ENCODE results near the gene UIMC1. TPM values are rescaled to one million over a fixed set of nuclear protein-coding genes. Genes with fewer than 3 reads are reported as not detected.
"Not testable (repeated sequence)": the region's sequence is repeated elsewhere in the genome, so short reads cannot be mapped to it uniquely, and the experiment has no call there.

UIMC1 gene
- total RNA-seq, 4 donors from 2014 or later, result 34.7 to 51.1 (median 48.9) TPM

DNA sequence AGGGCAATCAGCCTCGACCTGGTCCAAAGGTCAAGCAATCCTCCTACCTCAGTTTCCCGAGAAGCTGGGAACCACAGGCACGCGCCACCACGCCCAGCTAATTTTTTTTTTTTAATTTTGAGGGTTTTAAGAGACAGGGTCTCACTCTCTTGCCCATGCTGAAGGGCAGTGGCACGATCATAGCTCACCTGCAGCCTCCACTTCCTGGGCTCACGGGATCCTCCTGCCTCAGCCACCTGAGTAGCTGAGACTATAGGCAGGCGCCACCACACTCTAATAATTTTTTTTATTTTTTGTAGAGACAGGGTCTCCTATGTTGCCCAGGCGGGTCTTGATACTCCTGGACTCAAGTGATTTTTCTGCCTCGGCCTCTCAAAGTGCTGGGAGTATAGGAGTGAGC lies 1.6 kb downstream of the UIMC1 start:
- Histone ChIP-seq H3K27ac (replicated peaks in 1 of 4) (peak overlapping the region; percentile 96 to 99 (median 96)), H3K27me3 (no peaks in the 10 kb centered on the region), H3K4me1 (peaks cover 19 to 36% (median 35%) of the 10 kb centered on the region in 4 donors), H3K9me3 (no peaks in the 10 kb centered on the region), H3K36me3 (no peaks in the 10 kb centered on the region), H3K4me3 (peak overlapping the region in 3 of 4 donors; percentile 88 to 99 (median 93))
- TF ChIP-seq POLR2AphosphoS5 (IDR thresholded peaks at IDR 0.05), result no peak
- TF ChIP-seq EP300 (IDR thresholded peaks at IDR 0.05), result no peak
- TF ChIP-seq POLR2A (IDR thresholded peaks at IDR 0.05; ENCODE audit: low read depth), result no peak
- TF ChIP-seq, protein P1, sequence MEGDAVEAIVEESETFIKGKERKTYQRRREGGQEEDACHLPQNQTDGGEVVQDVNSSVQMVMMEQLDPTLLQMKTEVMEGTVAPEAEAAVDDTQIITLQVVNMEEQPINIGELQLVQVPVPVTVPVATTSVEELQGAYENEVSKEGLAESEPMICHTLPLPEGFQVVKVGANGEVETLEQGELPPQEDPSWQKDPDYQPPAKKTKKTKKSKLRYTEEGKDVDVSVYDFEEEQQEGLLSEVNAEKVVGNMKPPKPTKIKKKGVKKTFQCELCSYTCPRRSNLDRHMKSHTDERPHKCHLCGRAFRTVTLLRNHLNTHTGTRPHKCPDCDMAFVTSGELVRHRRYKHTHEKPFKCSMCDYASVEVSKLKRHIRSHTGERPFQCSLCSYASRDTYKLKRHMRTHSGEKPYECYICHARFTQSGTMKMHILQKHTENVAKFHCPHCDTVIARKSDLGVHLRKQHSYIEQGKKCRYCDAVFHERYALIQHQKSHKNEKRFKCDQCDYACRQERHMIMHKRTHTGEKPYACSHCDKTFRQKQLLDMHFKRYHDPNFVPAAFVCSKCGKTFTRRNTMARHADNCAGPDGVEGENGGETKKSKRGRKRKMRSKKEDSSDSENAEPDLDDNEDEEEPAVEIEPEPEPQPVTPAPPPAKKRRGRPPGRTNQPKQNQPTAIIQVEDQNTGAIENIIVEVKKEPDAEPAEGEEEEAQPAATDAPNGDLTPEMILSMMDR (IDR thresholded peaks at IDR 0.05), result no peak
- DNase-seq (ENCODE audit: extremely low spot score), result no peak
- 94% methylated on average over 10 of the region's 10 CpGs for WGBS
- intact Hi-C loops (cut with DNase I), result no loop called here

GRCh38 chr5:177003649-177004048 lies 2.9 kb downstream of the UIMC1 start:
- WGBS, result 70% methylated on average over 5 of the region's 5 CpGs
- H3K4me3 ChIP-seq, result no peak overlapping the region
- H3K4me1 ChIP-seq, result peaks cover 19 to 39% (median 35%) of the 10 kb centered on the region in 4 donors
- no peaks in the 10 kb centered on the region for H3K27me3 ChIP-seq
- no peaks in the 10 kb centered on the region for H3K9me3 ChIP-seq
- DNase-seq (ENCODE audit: extremely low spot score), result no peak
- peaks cover 0 to 2% (median 0%) of the 10 kb centered on the region in 4 donors for H3K36me3 ChIP-seq
- TF ChIP-seq, protein P1 (IDR thresholded peaks at IDR 0.05), result no peak
- no peak for TF ChIP-seq EP300 (IDR thresholded peaks at IDR 0.05)
- TF ChIP-seq POLR2AphosphoS5 (IDR thresholded peaks at IDR 0.05), result no peak
- no peak overlapping the region for H3K27ac ChIP-seq (replicated peaks in 1 of 4)
- intact Hi-C loops (cut with DNase I), result no loop called here

- peaks cover 21 to 49% (median 41%) of the 10 kb centered on the region in 4 donors for H3K4me1 ChIP-seq
- H3K4me3 ChIP-seq; DNase-seq (ENCODE audit: extremely low spot score); H3K27ac ChIP-seq (replicated peaks in 1 of 4); H3K27me3 ChIP-seq; H3K36me3 ChIP-seq; intact Hi-C loops (cut with DNase I); H3K9me3 ChIP-seq: not testable (repeated sequence)
Measured at GRCh38 chr5:176999526-176999925, 7.1 kb downstream of the UIMC1 start.

- H3K4me1 ChIP-seq, result peaks cover 15 to 42% (median 34%) of the 10 kb centered on the region in 4 donors
- no peak overlapping the region for H3K4me3 ChIP-seq
- DNase-seq (ENCODE audit: extremely low spot score), result no peak
- no peaks in the 10 kb centered on the region for H3K27me3 ChIP-seq
- intact Hi-C loops (cut with DNase I), result no loop called here
- H3K27ac ChIP-seq (replicated peaks in 1 of 4), result no peak overlapping the region
- 95% methylated on average over 5 of the region's 5 CpGs for WGBS
- peaks cover 0 to 3% (median 0%) of the 10 kb centered on the region in 4 donors for H3K36me3 ChIP-seq
- peaks cover 0 to 7% (median 0%) of the 10 kb centered on the region in 4 donors for H3K9me3 ChIP-seq
- no peak for TF ChIP-seq POLR2AphosphoS5 (IDR thresholded peaks at IDR 0.05)
- no peak for TF ChIP-seq EP300 (IDR thresholded peaks at IDR 0.05)
- no peak for TF ChIP-seq POLR2A (IDR thresholded peaks at IDR 0.05; ENCODE audit: low read depth)
- TF ChIP-seq, protein P1 (IDR thresholded peaks at IDR 0.05), result no peak
Measured at GRCh38 chr5:176998828-176999227, 7.8 kb downstream of the UIMC1 start.

GRCh38 chr5:176996780-176997179 lies 9.8 kb downstream of the UIMC1 start:
- Histone ChIP-seq H3K4me3 (no peak overlapping the region), H3K27ac (replicated peaks in 1 of 4) (no peak overlapping the region), H3K27me3 (no peaks in the 10 kb centered on the region), H3K4me1 (peaks cover 20 to 35% (median 27%) of the 10 kb centered on the region in 4 donors), H3K36me3 (peaks cover 0 to 3% (median 0%) of the 10 kb centered on the region in 4 donors), H3K9me3 (peaks cover 0 to 7% (median 0%) of the 10 kb centered on the region in 4 donors)
- 86% methylated on average over 5 of the region's 5 CpGs for WGBS
- intact Hi-C loops (cut with DNase I), result no loop called here
- no peak for DNase-seq (ENCODE audit: extremely low spot score)
- TF ChIP-seq POLR2AphosphoS5 (IDR thresholded peaks at IDR 0.05) (no peak), EP300 (IDR thresholded peaks at IDR 0.05) (no peak)

All from esophagus muscularis mucosa (tissue), 4 donors.